K562 (cell line): ENCODE measurements around the gene CCDC106. TPM values are rescaled to one million over a fixed set of nuclear protein-coding genes. Genes with fewer than 3 reads are reported as not detected.

Experiments
- CBFA2T2 ChIP-seq: fragments of 450-650 bp; conservative IDR thresholded peaks from 2 replicates; pipeline ENCODE4 v1.6.1; 2017; ENCODE audit warnings: mild to moderate bottlenecking
- E2F3 ChIP-seq: fragments of 250-450 bp; sonication (Bioruptor Pico); IDR thresholded peaks from 2 replicates; pipeline ENCODE4 v1.4.0; 2020; ENCODE audit warnings: mild to moderate bottlenecking
- EP300 ChIP-seq: IDR thresholded peaks from 2 replicates; pipeline ENCODE4 v1.6.1; 2012; ENCODE audit warnings: low read length, improper control_type of control experiment
- FOXK2 ChIP-seq, 2 experiments: fragments of 450-650 bp; IDR thresholded peaks in 1 of 2; conservative IDR thresholded peaks in 1 of 2; 2 replicates each; pipeline ENCODE4 v1.6.1; 2016; ENCODE audit warnings: low read depth in 2 of 2, mild to moderate bottlenecking in 1 of 2
- JUND ChIP-seq, 2 experiments: IDR thresholded peaks; 2 replicates in 1 of 2; 3 replicates in 1 of 2; pipeline ENCODE4 v1.6.1; 2011; ENCODE audit warnings: borderline replicate concordance in 2 of 2, low read depth in 2 of 2, low read length in 2 of 2, improper control_type of control experiment in 1 of 2, missing biosample characterization in 1 of 2, missing genetic modification characterization in 1 of 2, missing genetic modification reagents in 1 of 2
- KDM4B ChIP-seq, 2 experiments: fragments of 450-650 bp in 1 of 2; sonication (generic) in 1 of 2; IDR thresholded peaks; 2 replicates each; pipeline ENCODE4 v1.6.1; 2016 to 2017; ENCODE audit warnings: borderline replicate concordance in 2 of 2, antibody characterized with exemption in 1 of 2, low read depth in 1 of 2, mild to moderate bottlenecking in 1 of 2
- KLF6 ChIP-seq: fragments of 250-450 bp; sonication (Bioruptor Pico); IDR thresholded peaks from 2 replicates; pipeline ENCODE4 v1.4.0; 2020; ENCODE audit warnings: mild to moderate bottlenecking, moderate library complexity, borderline replicate concordance
- NBN ChIP-seq: fragments of 450-650 bp; IDR thresholded peaks from 2 replicates; pipeline ENCODE4 v1.6.1; 2016; ENCODE audit warnings: low read depth, mild to moderate bottlenecking
- NR2C1 ChIP-seq, 2 experiments: fragments of 450-650 bp; IDR thresholded peaks; 2 replicates each; pipeline ENCODE4 v1.6.1; 2017; ENCODE audit warnings: mild to moderate bottlenecking in 2 of 2, antibody characterized with exemption in 1 of 2, inconsistent platforms in 1 of 2, missing compliant biosample characterization in 1 of 2, missing genetic modification characterization in 1 of 2
- POLR2AphosphoS5 ChIP-seq: IDR thresholded peaks from 2 replicates; pipeline ENCODE4 v1.6.1; 2011; ENCODE audit warnings: mild to moderate bottlenecking, low read depth, low read length, moderate library complexity; ENCODE audit not compliant: control insufficient read depth, insufficient read depth
- RCOR1 ChIP-seq, 2 experiments: IDR thresholded peaks; 2 replicates each; pipeline ENCODE4 v1.6.1; 2012; ENCODE audit warnings: low read depth in 2 of 2, low read length in 2 of 2, borderline replicate concordance in 1 of 2, improper control_type of control experiment in 1 of 2
- SMARCE1 ChIP-seq: fragments of 450-650 bp; IDR thresholded peaks from 2 replicates; pipeline ENCODE4 v1.7.1; 2016; ENCODE audit warnings: mild to moderate bottlenecking
- TRIM28 ChIP-seq: fragments of 450-650 bp; IDR thresholded peaks from 2 replicates; pipeline ENCODE4 v1.6.1; 2017
- ZBTB2 ChIP-seq: fragments of 450-650 bp; IDR thresholded peaks from 2 replicates; pipeline ENCODE4 v1.6.1; 2016; ENCODE audit warnings: antibody characterized with exemption
- ZBTB8A ChIP-seq: fragments of 450-650 bp; IDR thresholded peaks from 2 replicates; pipeline ENCODE4 v1.6.1; 2018; ENCODE audit warnings: mild to moderate bottlenecking, moderate library complexity; ENCODE audit not compliant: partially characterized antibody
- ZNF3 ChIP-seq: fragments of 250-450 bp; sonication (Bioruptor Pico); IDR thresholded peaks from 2 replicates; pipeline ENCODE4 v1.5.0; 2021; ENCODE audit warnings: mild to moderate bottlenecking, moderate library complexity
- ZNF551 ChIP-seq: fragments of 250-450 bp; sonication (Bioruptor Pico); IDR thresholded peaks from 2 replicates; pipeline ENCODE4 v1.5.0; 2021; ENCODE audit warnings: mild to moderate bottlenecking, moderate library complexity
- ZNF586 ChIP-seq: fragments of 450-650 bp; formaldehyde crosslinking; conservative IDR thresholded peaks from 2 replicates; pipeline ENCODE4 v1.4.0; 2020; ENCODE audit warnings: mild to moderate bottlenecking, moderate library complexity
- polyA plus RNA-seq, 8 experiments: library from polyadenylated mRNA; depleted of rRNA in 4 of 8; stranded (reverse) in 5 of 8; unstranded in 3 of 8; fragments of >200 nt; fragmentation: Nextera tagmentation in 2 of 8; fragmentation: Illumina TruSeq in 1 of 8; extraction: Ambion mirVana in 2 of 8; extraction: Trizol in 1 of 8; gene quantifications; 2 replicates each; pipeline versions ENCODE4 v1.2.1 to v1.2.3, GENCODE V29; 2011 to 2014; ENCODE audit warnings: inconsistent platforms in 1 of 8, missing spikeins in 1 of 8
- total RNA-seq, 7 experiments: library from RNA; depleted of rRNA in 6 of 7; stranded (reverse); fragments of >200 nt in 6 of 7; fragmentation: Illumina TruSeq in 2 of 7; extraction: Trizol in 2 of 7; gene quantifications; 2 replicates each; pipeline versions ENCODE4 v1.2.1 to v1.2.3, GENCODE V29; 2011 to 2021; ENCODE audit warnings: low replicate concordance in 1 of 7
- TF ChIP-seq, protein P1 (sequence below): fragments of 250-450 bp; sonication (Bioruptor Pico); IDR thresholded peaks from 2 replicates; pipeline ENCODE4 v1.5.0; 2021
- TF ChIP-seq, protein P2 (sequence below): IDR thresholded peaks from 2 replicates; pipeline ENCODE4 v1.6.1; 2012; ENCODE audit warnings: low read depth, low read length, improper control_type of control experiment, borderline replicate concordance
- TF ChIP-seq, protein P3 (sequence below): fragments of 450-650 bp; IDR thresholded peaks from 2 replicates; pipeline ENCODE4 v1.6.1; 2016; ENCODE audit warnings: low read depth, mild to moderate bottlenecking, moderate library complexity

CCDC106 gene
- total and polyA plus RNA-seq, 9 of the 15 experiments (the other 6 are each of a cell fraction or from before 2014, with no cell fraction given), result 0.10 to 27.5 (median 15.0) TPM; not detected in 1

DNA sequence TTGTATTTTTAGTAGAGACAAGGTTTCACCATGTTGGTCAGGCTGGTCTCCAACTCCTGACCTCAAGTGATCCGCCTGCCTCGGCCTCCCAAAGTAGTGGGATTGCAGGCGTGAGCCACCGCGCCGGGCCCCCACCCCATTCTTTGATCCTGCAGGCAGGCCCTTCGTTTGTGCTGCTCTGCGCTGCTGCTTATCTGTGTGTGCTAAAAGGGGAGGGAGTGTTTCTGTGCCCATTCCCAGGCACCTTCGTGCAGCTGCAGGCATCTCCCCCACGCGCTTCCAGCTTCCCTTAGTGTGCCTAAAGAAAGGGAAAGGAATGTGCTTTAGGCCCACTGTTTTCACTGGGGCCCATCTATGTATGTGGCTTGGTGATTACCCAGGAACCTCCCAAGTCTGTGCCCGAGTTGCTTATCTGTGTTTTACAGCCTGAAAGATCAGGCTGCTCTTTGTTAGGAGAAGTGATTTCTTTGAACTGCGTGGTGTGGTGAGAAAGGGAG is 54.2 kb downstream of the CCDC106 start (continued):
- TF ChIP-seq POLR2AphosphoS5, result peak; percentile 92
- TF ChIP-seq, protein P1, sequence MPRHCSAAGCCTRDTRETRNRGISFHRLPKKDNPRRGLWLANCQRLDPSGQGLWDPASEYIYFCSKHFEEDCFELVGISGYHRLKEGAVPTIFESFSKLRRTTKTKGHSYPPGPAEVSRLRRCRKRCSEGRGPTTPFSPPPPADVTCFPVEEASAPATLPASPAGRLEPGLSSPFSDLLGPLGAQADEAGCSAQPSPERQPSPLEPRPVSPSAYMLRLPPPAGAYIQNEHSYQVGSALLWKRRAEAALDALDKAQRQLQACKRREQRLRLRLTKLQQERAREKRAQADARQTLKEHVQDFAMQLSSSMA, result no peak
- TF ChIP-seq ZNF586 (CRISPR knock-in tag), result no peak
- TF ChIP-seq E2F3 (CRISPR knock-in tag), result no peak
- TF ChIP-seq EP300, result peak; percentile 77
- TF ChIP-seq SMARCE1, result peak; percentile 85
- TF ChIP-seq ZNF3 (CRISPR knock-in tag), result no peak
- peak; percentile 53; the same call in 1 of the 2 replicates for TF ChIP-seq NBN
- 0 out of 2 replicates have a peak, but pooled peaks have one; percentile 17 for TF ChIP-seq TRIM28
- TF ChIP-seq CBFA2T2, result peak; percentile 96
- TF ChIP-seq, protein P2, sequence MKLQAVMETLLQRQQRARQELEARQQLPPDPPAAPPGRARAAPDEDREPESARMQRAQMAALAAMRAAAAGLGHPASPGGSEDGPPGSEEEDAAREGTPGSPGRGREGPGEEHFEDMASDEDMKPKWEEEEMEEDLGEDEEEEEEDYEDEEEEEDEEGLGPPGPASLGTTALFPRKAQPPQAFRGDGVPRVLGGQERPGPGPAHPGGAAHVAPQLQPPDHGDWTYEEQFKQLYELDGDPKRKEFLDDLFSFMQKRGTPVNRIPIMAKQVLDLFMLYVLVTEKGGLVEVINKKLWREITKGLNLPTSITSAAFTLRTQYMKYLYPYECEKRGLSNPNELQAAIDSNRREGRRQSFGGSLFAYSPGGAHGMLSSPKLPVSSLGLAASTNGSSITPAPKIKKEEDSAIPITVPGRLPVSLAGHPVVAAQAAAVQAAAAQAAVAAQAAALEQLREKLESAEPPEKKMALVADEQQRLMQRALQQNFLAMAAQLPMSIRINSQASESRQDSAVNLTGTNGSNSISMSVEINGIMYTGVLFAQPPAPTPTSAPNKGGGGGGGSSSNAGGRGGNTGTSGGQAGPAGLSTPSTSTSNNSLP, result no peak
- no peak for TF ChIP-seq ZNF551
- TF ChIP-seq JUND (IDR thresholded peaks at IDR 0.05; ENCODE audit: borderline replicate concordance, low read depth, low read length), result no peak
- peak; percentile 22; the same call in 1 of the 3 replicates for TF ChIP-seq JUND (tag; IDR thresholded peaks at IDR 0.05; ENCODE audit: borderline replicate concordance, low read depth, low read length)
- TF ChIP-seq FOXK2 (conservative IDR thresholded peaks at IDR 0.05 in 1 of 2, IDR thresholded peaks at IDR 0.05 in 1 of 2; ENCODE audit: low read depth in 2 of 2), result 0 out of 4 replicates have a peak, but pooled peaks have one; percentile 14 to 19
- TF ChIP-seq NR2C1 (IDR thresholded peaks at IDR 0.05), result no peak
- TF ChIP-seq NR2C1 (tag; IDR thresholded peaks at IDR 0.05), result peak; percentile 27; the same call in 1 of the 2 replicates
- TF ChIP-seq RCOR1 (IDR thresholded peaks at IDR 0.05; ENCODE audit: borderline replicate concordance in 1 of 2, low read depth in 2 of 2, low read length in 2 of 2), result peak; percentile 97 to 100
- TF ChIP-seq ZBTB8A, result no peak
- TF ChIP-seq, protein P3, sequence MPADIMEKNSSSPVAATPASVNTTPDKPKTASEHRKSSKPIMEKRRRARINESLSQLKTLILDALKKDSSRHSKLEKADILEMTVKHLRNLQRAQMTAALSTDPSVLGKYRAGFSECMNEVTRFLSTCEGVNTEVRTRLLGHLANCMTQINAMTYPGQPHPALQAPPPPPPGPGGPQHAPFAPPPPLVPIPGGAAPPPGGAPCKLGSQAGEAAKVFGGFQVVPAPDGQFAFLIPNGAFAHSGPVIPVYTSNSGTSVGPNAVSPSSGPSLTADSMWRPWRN, result 0 out of 2 replicates have a peak, but pooled peaks have one; percentile 40
- TF ChIP-seq KDM4B (IDR thresholded peaks at IDR 0.05; ENCODE audit: borderline replicate concordance in 2 of 2, low read depth in 1 of 2), result no peak
- peak; percentile 70; the same call in 1 of the 2 replicates for TF ChIP-seq ZBTB2
- no peak for TF ChIP-seq KLF6 (CRISPR knock-in tag)
